Liver (tissue), 9 donors: ENCODE data around the gene KCNS1. TPM values are rescaled to one million over a fixed set of nuclear protein-coding genes. Genes with fewer than 3 reads are reported as not detected.

ENCODE experiments used
- DNase-seq: peaks from one replicate; pipeline ENCODE4 v3.0.0-alpha.2; 2017; ENCODE audit warnings: low spot score
- H3K27ac ChIP-seq, 2 donors: one replicate each; pipeline ENCODE4 v1.7.0; 2013; ENCODE audit warnings: inconsistent platforms in 2 of 2, low read length in 2 of 2, control low read depth in 1 of 2, low read depth in 1 of 2, mild to moderate bottlenecking in 1 of 2
- H3K27me3 ChIP-seq, 4 donors: one replicate each; pipeline versions ENCODE4 v1.6.1 to v1.7.0; 2013; ENCODE audit warnings: low read length in 3 of 4, inconsistent platforms in 1 of 4, mild to moderate bottlenecking in 1 of 4, moderate library complexity in 1 of 4; ENCODE audit not compliant: control insufficient read depth in 4 of 4, insufficient read depth in 4 of 4
- H3K36me3 ChIP-seq, 4 donors: one replicate each; pipeline versions ENCODE4 v1.6.1 to v1.7.0; 2013; ENCODE audit warnings: low read length in 3 of 4, mild to moderate bottlenecking in 3 of 4, low read depth in 1 of 4, moderate library complexity in 1 of 4; ENCODE audit not compliant: control insufficient read depth in 4 of 4, insufficient read depth in 3 of 4
- H3K4me1 ChIP-seq, 4 donors: one replicate each; pipeline versions ENCODE4 v1.6.1 to v1.7.0; 2013; ENCODE audit warnings: low read length in 3 of 4, mild to moderate bottlenecking in 3 of 4, moderate library complexity in 1 of 4; ENCODE audit not compliant: control insufficient read depth in 4 of 4, insufficient read depth in 4 of 4
- H3K4me3 ChIP-seq, 3 donors: one replicate each; pipeline versions ENCODE4 v1.6.1 to v1.7.0; 2013; ENCODE audit warnings: low read length in 3 of 3, control low read depth in 1 of 3, low read depth in 1 of 3, mild to moderate bottlenecking in 1 of 3
- H3K9ac ChIP-seq, 2 donors: one replicate each; pipeline ENCODE4 v1.7.0; 2013; ENCODE audit warnings: low read length in 2 of 2, mild to moderate bottlenecking in 2 of 2, moderate library complexity in 2 of 2, control low read depth in 1 of 2, low read depth in 1 of 2
- H3K9me3 ChIP-seq, 4 donors: one replicate each; pipeline versions ENCODE4 v1.6.1 to v1.7.0; 2013; ENCODE audit warnings: low read length in 3 of 4; ENCODE audit not compliant: control insufficient read depth in 4 of 4
- ATF3 ChIP-seq: IDR thresholded peaks from 2 replicates; pipeline ENCODE4 v1.6.1; 2016; ENCODE audit warnings: antibody characterized with exemption
- CTCF ChIP-seq: fragments of 150-350 bp; IDR thresholded peaks from 2 replicates; pipeline ENCODE4 v1.5.1; 2017; ENCODE audit warnings: improper control_type of control experiment, low read depth, low read length; ENCODE audit not compliant: missing input control
- EGR1 ChIP-seq, 2 donors: IDR thresholded peaks; 2 replicates each; pipeline ENCODE4 v1.6.1; 2016 to 2018; ENCODE audit warnings: antibody characterized with exemption in 2 of 2, low read depth in 2 of 2
- FOXA1 ChIP-seq: IDR thresholded peaks from 2 replicates; pipeline ENCODE4 v1.6.1; 2016; ENCODE audit warnings: antibody characterized with exemption
- FOXA2 ChIP-seq: IDR thresholded peaks from 2 replicates; pipeline ENCODE4 v1.6.1; 2016; ENCODE audit warnings: antibody characterized with exemption
- GABPA ChIP-seq, 2 donors: IDR thresholded peaks in 1 of 2; conservative IDR thresholded peaks in 1 of 2; 2 replicates each; pipeline ENCODE4 v1.6.1; 2016; ENCODE audit warnings: antibody characterized with exemption in 2 of 2, mild to moderate bottlenecking in 1 of 2, moderate library complexity in 1 of 2
- HNF4A ChIP-seq, 2 donors: conservative IDR thresholded peaks; 2 replicates each; pipeline ENCODE4 v1.6.1; 2016; ENCODE audit warnings: antibody characterized with exemption in 2 of 2, mild to moderate bottlenecking in 2 of 2
- HNF4G ChIP-seq: IDR thresholded peaks from 2 replicates; pipeline ENCODE4 v1.6.1; 2016; ENCODE audit warnings: antibody characterized with exemption
- JUND ChIP-seq, 2 donors: IDR thresholded peaks; 2 replicates each; pipeline ENCODE4 v1.6.1; 2016; ENCODE audit warnings: antibody characterized with exemption in 2 of 2
- MAX ChIP-seq: IDR thresholded peaks from 2 replicates; pipeline ENCODE4 v1.6.1; 2016; ENCODE audit warnings: antibody characterized with exemption
- NR2F2 ChIP-seq: IDR thresholded peaks from 2 replicates; pipeline ENCODE4 v1.6.1; 2016; ENCODE audit warnings: antibody characterized with exemption
- RAD21 ChIP-seq, 2 donors: IDR thresholded peaks; 2 replicates each; pipeline ENCODE4 v1.6.1; 2016; ENCODE audit warnings: antibody characterized with exemption in 2 of 2, mild to moderate bottlenecking in 2 of 2
- REST ChIP-seq: IDR thresholded peaks from 2 replicates; pipeline ENCODE4 v1.6.1; 2016; ENCODE audit warnings: antibody characterized with exemption, mild to moderate bottlenecking
- RXRA ChIP-seq, 2 donors: IDR thresholded peaks; 2 replicates each; pipeline ENCODE4 v1.6.1; 2017 to 2018; ENCODE audit warnings: antibody characterized with exemption in 2 of 2, mild to moderate bottlenecking in 1 of 2
- SP1 ChIP-seq: IDR thresholded peaks from 2 replicates; pipeline ENCODE4 v1.6.1; 2018; ENCODE audit warnings: antibody characterized with exemption, mild to moderate bottlenecking
- TAF1 ChIP-seq: conservative IDR thresholded peaks from 2 replicates; pipeline ENCODE4 v1.6.1; 2016; ENCODE audit warnings: antibody characterized with exemption, mild to moderate bottlenecking
- YY1 ChIP-seq: IDR thresholded peaks from 2 replicates; pipeline ENCODE4 v1.6.1; 2016; ENCODE audit warnings: antibody characterized with exemption, mild to moderate bottlenecking
- ZBTB33 ChIP-seq: IDR thresholded peaks from 2 replicates; pipeline ENCODE4 v1.6.1; 2016; ENCODE audit warnings: antibody characterized with exemption
- WGBS: extraction: QIAGEN DNeasy Blood & Tissue Kit; methylation state at CpG from one replicate; pipeline ENCODE4 v1.1.7; 2013; 5-methylcytosine and 5-hydroxymethylcytosine counted together
- polyA plus RNA-seq, 2 donors: library from polyadenylated mRNA; stranded (reverse) in 1 of 2; unstranded in 1 of 2; fragments of 200-250 nt in 1 of 2; fragments of >200 nt in 1 of 2; fragmentation: Nextera tagmentation in 1 of 2; extraction: Ambion mirVana in 1 of 2; gene quantifications; one replicate each; pipeline versions ENCODE4 v1.2.1 to v1.2.3, GENCODE V29; 2013 to 2015
- total RNA-seq, 2 donors: library from RNA; depleted of rRNA; stranded (reverse); fragments of >200 nt; gene quantifications; one replicate each; pipeline ENCODE4 v1.2.3, GENCODE V29; 2014
- donor health status: healthy.
- donor health status: healthy.
- donor health status: healthy.
- donor health status: healthy.
- donor health status: healthy.

Gene KCNS1
- total and polyA plus RNA-seq, 4 donors = 0.02 to 0.09 TPM; not detected in 2

GRCh38 chr20:45094201-45094600 lies 6.7 kb downstream of the KCNS1 start:
- DNase-seq = no peak
- no peaks in the 10 kb centered on the region for H3K36me3 ChIP-seq
- H3K9ac ChIP-seq = no peak overlapping the region
- WGBS = 93% methylated on average over 2 of the region's 2 CpGs
- no peak overlapping the region for H3K27ac ChIP-seq
- no peak for TF ChIP-seq FOXA2
- TF ChIP-seq GABPA (IDR thresholded peaks at IDR 0.05 in 1 of 2, conservative IDR thresholded peaks at IDR 0.05 in 1 of 2) = no peak
- TF ChIP-seq NR2F2 = no peak
- TF ChIP-seq HNF4G = no peak
- no peak for TF ChIP-seq JUND (IDR thresholded peaks at IDR 0.05)
- TF ChIP-seq RAD21 (IDR thresholded peaks at IDR 0.05) = no peak
- no peak for TF ChIP-seq RXRA (IDR thresholded peaks at IDR 0.05)
- TF ChIP-seq MAX = no peak
- TF ChIP-seq ZBTB33 = no peak
- no peak for TF ChIP-seq ATF3
- no peak for TF ChIP-seq FOXA1
- TF ChIP-seq YY1 = no peak
- no peak for TF ChIP-seq TAF1
- no peak for TF ChIP-seq HNF4A (conservative IDR thresholded peaks at IDR 0.05)
- no peak for TF ChIP-seq SP1
- no peak for TF ChIP-seq REST
- TF ChIP-seq EGR1 (IDR thresholded peaks at IDR 0.05; ENCODE audit: low read depth in 2 of 2) = no peak
- H3K27me3 ChIP-seq = peaks cover 4 to 13% (median 8%) of the 10 kb centered on the region in 4 donors
- no peak overlapping the region for H3K4me3 ChIP-seq
- peaks cover 6 to 12% (median 9%) of the 10 kb centered on the region in 4 donors for H3K4me1 ChIP-seq
- H3K9me3 ChIP-seq = no peaks in the 10 kb centered on the region

GRCh38 chr20:45092898-45093297 lies 8.0 kb downstream of the KCNS1 start:
- TF ChIP-seq NR2F2 (no peak), FOXA2 (no peak), FOXA1 (no peak), RXRA (IDR thresholded peaks at IDR 0.05) (no peak), MAX (no peak), YY1 (no peak), SP1 (no peak), TAF1 (no peak), REST (no peak), HNF4G (no peak), CTCF (no peak)

More at GRCh38 chr20:45092898-45093297, 8.0 kb downstream of the KCNS1 start:
- peaks cover 4 to 13% (median 6%) of the 10 kb centered on the region in 4 donors for H3K27me3 ChIP-seq
- H3K4me1 ChIP-seq = peaks cover under 1 to 4% (median 3%) of the 10 kb centered on the region in 4 donors
- no peaks in the 10 kb centered on the region for H3K9me3 ChIP-seq
- H3K27ac ChIP-seq = no peak overlapping the region
- H3K36me3 ChIP-seq = no peaks in the 10 kb centered on the region
- DNase-seq = no peak
- no peak overlapping the region for H3K4me3 ChIP-seq
- WGBS = 94% methylated on average over 7 of the region's 7 CpGs
- H3K9ac ChIP-seq = no peak overlapping the region
